Sigmoid colon (tissue), 3 donors: ENCODE data around the gene NRXN3.

Experiments used
- CTCF ChIP-seq, 4 experiments: fragments of 450-650 bp in 3 of 4; fragments of 200-600 bp in 1 of 4; IDR thresholded peaks; one replicate each; pipeline ENCODE4 v1.5.1; 2016 to 2019; ENCODE audit warnings: antibody characterized with exemption in 4 of 4, mild to moderate bottlenecking in 3 of 4, moderate library complexity in 2 of 4
- POLR2A ChIP-seq, 2 donors: fragments of 450-650 bp; IDR thresholded peaks; one replicate each; pipeline ENCODE4 v1.6.1; 2016; ENCODE audit warnings: antibody characterized with exemption in 2 of 2, mild to moderate bottlenecking in 2 of 2, moderate library complexity in 2 of 2

DNA sequence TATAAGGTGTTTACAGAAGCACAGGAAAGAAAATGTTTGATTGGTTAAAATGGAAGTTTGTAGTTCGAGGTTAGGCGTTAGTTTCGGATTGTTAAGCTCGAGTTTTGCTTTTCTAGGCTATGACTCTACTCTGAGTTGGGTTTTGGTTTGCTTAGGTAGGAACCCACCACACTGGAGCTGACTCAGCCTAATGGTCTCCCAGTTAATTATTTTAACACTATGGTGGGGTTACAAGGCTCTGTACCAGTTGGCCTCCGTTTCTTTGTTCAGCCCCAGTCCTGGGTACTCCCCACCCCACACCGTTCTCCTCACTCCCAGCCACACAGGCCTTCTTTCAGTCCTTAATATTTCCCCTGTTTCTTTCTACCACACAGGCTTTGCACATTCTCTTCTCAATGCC lies 583.9 kb downstream of the NRXN3 start:
- TF ChIP-seq POLR2A (IDR thresholded peaks at IDR 0.05) (no peak), CTCF (IDR thresholded peaks at IDR 0.05) (no peak)
